ENCODE data around the gene DNAH10. TPM values are rescaled to one million over a fixed set of nuclear protein-coding genes. Genes with fewer than 3 reads are reported as not detected.

The DNAH10 gene
- total and polyA plus RNA-seq, 12 donors = 0.06 to 1.5 (median 0.28) TPM

DNA sequence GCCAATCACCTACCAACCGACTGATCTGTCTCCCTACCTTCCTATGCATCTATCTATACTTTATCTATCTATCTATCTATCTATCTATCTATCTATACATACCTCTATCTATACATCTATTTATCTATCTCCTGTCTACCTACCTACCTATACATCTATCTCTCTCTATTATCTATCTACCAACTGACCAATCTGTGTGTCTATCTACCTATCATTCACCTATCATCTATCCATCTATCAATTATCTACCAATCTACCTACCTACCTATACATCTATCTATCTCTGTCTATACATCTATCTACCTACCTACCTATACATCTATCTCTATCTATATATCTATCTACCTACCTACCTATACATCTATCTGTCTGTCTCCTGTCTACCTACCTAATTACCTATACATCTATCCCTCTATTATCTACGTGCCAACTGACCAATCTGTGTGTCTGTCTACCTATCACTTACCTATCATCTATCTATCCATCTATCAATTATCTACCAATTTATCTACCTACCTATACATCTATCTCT lies 3.5 kb downstream of the DNAH10 start:
- no peak for DNase-seq

DNA sequence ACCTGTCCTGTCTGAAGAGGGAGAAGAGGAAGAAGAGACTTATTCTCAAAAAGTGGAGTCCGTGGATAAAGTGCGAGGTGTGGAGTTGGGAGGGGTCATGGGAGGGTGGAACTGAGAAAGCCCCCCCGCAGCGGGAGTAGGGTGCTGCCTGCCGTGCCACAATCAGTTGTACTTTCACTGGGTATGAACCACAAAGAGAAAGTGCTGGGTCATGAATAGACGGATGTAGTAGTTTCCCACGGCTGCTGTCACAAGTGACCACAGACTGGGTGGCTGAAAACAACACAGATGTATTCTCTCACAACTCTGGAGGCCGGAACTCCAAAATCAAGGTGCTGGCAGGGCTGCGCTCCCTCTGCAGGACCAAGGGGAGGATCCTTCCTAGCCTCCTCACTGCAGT lies 5.5 kb downstream of the DNAH10 start:
- intact Hi-C loops (cut with DNase I) = no loop called here
- Histone ChIP-seq H3K9me3 (replicated peaks in 1 of 3) (no peaks in the 10 kb centered on the region), H3K4me3 (no peak overlapping the region)

More for the DNA sequence above, 3.5 kb downstream of the DNAH10 start:
- H3K4me3 ChIP-seq = no peak overlapping the region
- peaks cover 11% of the 10 kb centered on the region for H3K27me3 ChIP-seq
- intact Hi-C loops (cut with DNase I) = no loop called here
- TF ChIP-seq POLR2A (IDR thresholded peaks at IDR 0.05) = no peak
- TF ChIP-seq, protein P1, sequence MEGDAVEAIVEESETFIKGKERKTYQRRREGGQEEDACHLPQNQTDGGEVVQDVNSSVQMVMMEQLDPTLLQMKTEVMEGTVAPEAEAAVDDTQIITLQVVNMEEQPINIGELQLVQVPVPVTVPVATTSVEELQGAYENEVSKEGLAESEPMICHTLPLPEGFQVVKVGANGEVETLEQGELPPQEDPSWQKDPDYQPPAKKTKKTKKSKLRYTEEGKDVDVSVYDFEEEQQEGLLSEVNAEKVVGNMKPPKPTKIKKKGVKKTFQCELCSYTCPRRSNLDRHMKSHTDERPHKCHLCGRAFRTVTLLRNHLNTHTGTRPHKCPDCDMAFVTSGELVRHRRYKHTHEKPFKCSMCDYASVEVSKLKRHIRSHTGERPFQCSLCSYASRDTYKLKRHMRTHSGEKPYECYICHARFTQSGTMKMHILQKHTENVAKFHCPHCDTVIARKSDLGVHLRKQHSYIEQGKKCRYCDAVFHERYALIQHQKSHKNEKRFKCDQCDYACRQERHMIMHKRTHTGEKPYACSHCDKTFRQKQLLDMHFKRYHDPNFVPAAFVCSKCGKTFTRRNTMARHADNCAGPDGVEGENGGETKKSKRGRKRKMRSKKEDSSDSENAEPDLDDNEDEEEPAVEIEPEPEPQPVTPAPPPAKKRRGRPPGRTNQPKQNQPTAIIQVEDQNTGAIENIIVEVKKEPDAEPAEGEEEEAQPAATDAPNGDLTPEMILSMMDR (IDR thresholded peaks at IDR 0.05) = no peak
- H3K9me3 ChIP-seq (replicated peaks in 1 of 3) = no peaks in the 10 kb centered on the region
- no peak overlapping the region for H3K27ac ChIP-seq
- H3K36me3 ChIP-seq (replicated peaks in 1 of 2) = no peaks in the 10 kb centered on the region
- 83 to 86% (median 85%) methylated on average over 2 of the region's 2 CpGs for WGBS, 4 donors
- H3K4me1 ChIP-seq (replicated peaks in 1 of 2) = peaks cover 0 to 8% of the 10 kb centered on the region in 2 donors

DNA sequence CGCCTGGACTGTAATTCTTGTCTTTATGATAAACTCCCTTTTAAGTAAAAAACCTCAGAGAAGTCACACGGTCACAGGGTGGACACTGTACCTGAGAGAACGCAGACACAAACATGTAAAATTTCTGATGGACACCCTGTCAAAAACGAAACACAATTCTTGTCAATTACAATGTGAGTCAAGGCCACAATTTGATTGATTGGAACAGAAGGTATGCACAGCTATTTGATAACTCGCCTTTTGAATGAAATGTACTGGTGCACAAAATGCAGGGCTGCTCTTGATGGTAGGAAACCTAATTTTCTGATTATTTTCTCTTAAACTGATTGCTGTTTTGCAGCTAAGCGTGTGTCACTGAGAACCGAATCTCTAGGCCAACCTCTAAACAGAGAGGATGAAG lies 9.2 kb downstream of the DNAH10 start:
- DNase-seq = no peak
- WGBS, 4 donors = 72 to 79% (median 77%) methylated on average over 7 of the region's 7 CpGs
- H3K4me1 ChIP-seq (replicated peaks in 1 of 2) = no peaks in the 10 kb centered on the region
- H3K27ac ChIP-seq = no peak overlapping the region
- no peak overlapping the region for H3K4me3 ChIP-seq
- no peak for TF ChIP-seq POLR2A (IDR thresholded peaks at IDR 0.05)
- TF ChIP-seq, protein P1 (IDR thresholded peaks at IDR 0.05) = no peak
- no peaks in the 10 kb centered on the region for H3K9me3 ChIP-seq (replicated peaks in 1 of 3)
- intact Hi-C loops (cut with DNase I) = no loop called here
- no peaks in the 10 kb centered on the region for H3K36me3 ChIP-seq (replicated peaks in 1 of 2)
- no peaks in the 10 kb centered on the region for H3K27me3 ChIP-seq

More for the DNA sequence above, 5.5 kb downstream of the DNAH10 start:
- Histone ChIP-seq H3K27ac (no peak overlapping the region), H3K27me3 (peaks cover 3% of the 10 kb centered on the region), H3K36me3 (replicated peaks in 1 of 2) (no peaks in the 10 kb centered on the region), H3K4me1 (replicated peaks in 1 of 2) (no peaks in the 10 kb centered on the region)
- TF ChIP-seq POLR2A (IDR thresholded peaks at IDR 0.05) = no peak
- TF ChIP-seq, protein P1 (IDR thresholded peaks at IDR 0.05) = no peak
- DNase-seq = no peak
- 69 to 80% (median 77%) methylated on average over 7 to 9 of the region's 9 CpGs for WGBS, 4 donors

DNA sequence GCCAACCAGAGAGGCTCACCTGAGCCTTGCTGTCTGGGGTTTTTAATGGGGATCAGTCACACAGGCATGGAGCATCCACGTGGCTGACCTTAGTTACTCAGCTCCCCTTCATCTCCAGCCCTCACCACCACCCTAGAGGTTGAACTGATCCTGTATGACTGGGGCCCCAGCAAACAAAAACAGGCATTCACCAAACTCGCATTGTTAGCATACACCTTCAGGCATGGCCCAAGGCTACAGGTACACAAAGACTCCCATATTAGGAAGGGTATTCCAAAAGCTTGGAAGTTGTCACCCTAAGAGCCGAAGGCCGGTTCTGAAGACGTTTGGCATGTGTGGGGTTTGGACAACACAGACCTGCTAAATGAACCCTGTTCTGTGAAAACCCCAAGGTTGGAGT lies 10.0 kb downstream of the DNAH10 start:
- Histone ChIP-seq H3K4me3 (no peak overlapping the region), H3K36me3 (replicated peaks in 1 of 2) (no peaks in the 10 kb centered on the region), H3K27me3 (no peaks in the 10 kb centered on the region), H3K27ac (no peak overlapping the region), H3K9me3 (replicated peaks in 1 of 3) (no peaks in the 10 kb centered on the region), H3K4me1 (replicated peaks in 1 of 2) (no peaks in the 10 kb centered on the region)
- intact Hi-C loops (cut with DNase I) = no loop called here
- DNase-seq = peak in 1 of 7 donors; percentile 28
- WGBS, 4 donors = 77 to 88% (median 83%) methylated on average over 5 of the region's 5 CpGs
- no peak for TF ChIP-seq POLR2A (IDR thresholded peaks at IDR 0.05)
- TF ChIP-seq, protein P1 (IDR thresholded peaks at IDR 0.05) = no peak

Measured in adrenal gland (tissue), 12 donors.